ENCODE data around the gene MICAL2.

DNA sequence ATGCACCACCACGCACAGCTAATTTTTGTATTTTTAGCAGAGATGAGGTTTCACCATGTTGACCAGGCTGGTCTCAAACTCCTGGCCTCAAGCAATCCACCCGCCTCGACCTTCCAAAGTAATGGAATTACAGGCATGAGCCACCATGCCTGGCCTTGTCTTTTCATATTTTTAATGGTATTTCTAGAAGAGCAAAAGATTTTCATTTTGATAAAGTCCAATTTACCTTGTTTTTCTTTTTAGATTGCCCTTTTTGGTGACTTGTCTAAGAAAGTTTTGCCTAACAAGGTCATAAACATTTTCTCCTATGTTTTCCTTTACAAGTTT is 45.5 kb upstream of the MICAL2 start:
- TF ChIP-seq, protein P1, sequence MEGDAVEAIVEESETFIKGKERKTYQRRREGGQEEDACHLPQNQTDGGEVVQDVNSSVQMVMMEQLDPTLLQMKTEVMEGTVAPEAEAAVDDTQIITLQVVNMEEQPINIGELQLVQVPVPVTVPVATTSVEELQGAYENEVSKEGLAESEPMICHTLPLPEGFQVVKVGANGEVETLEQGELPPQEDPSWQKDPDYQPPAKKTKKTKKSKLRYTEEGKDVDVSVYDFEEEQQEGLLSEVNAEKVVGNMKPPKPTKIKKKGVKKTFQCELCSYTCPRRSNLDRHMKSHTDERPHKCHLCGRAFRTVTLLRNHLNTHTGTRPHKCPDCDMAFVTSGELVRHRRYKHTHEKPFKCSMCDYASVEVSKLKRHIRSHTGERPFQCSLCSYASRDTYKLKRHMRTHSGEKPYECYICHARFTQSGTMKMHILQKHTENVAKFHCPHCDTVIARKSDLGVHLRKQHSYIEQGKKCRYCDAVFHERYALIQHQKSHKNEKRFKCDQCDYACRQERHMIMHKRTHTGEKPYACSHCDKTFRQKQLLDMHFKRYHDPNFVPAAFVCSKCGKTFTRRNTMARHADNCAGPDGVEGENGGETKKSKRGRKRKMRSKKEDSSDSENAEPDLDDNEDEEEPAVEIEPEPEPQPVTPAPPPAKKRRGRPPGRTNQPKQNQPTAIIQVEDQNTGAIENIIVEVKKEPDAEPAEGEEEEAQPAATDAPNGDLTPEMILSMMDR (conservative IDR thresholded peaks at IDR 0.05; ENCODE audit: low read length): no peak
- TF ChIP-seq EZH2phosphoT487 (IDR thresholded peaks at IDR 0.05; ENCODE audit: borderline replicate concordance, low read depth, low read length): no peak

All from OCI-LY7 (cell line).